ENCODE measurements around the gene SNRNP27. TPM values are rescaled to one million over a fixed set of nuclear protein-coding genes. Genes with fewer than 3 reads are reported as not detected.
A peak's percentile ranks its signal among the peaks of the same experiment; 100 is the strongest.

SNRNP27 gene
- total and polyA plus RNA-seq, 4 donors, result 32.0 to 51.3 (median 36.0) TPM

GRCh38 chr2:69945441-69945840 is 51.7 kb downstream of the SNRNP27 start:
- Histone ChIP-seq H3K9me3 (ENCODE audit: control insufficient read depth in 4 of 4, insufficient read depth in 3 of 4, low read length in 3 of 4) (no peaks in the 10 kb centered on the region), H3K4me3 (no peak overlapping the region), H3K36me3 (ENCODE audit: control insufficient read depth in 4 of 4, insufficient read depth in 4 of 4, low read length in 4 of 4) (peaks cover 0 to 8% (median 2%) of the 10 kb centered on the region in 4 donors), H3K9ac (ENCODE audit: insufficient read depth in 1 of 2, low read length in 2 of 2) (no peak overlapping the region), H3K27me3 (ENCODE audit: control insufficient read depth in 3 of 3, insufficient read depth in 3 of 3, low read length in 2 of 3) (no peaks in the 10 kb centered on the region), H3K27ac (ENCODE audit: low read depth in 1 of 2, low read length in 1 of 2) (peak overlapping the region in 1 of 2 donors; percentile 64), H3K4me1 (ENCODE audit: control insufficient read depth in 5 of 5, insufficient read depth in 5 of 5, low read length in 5 of 5) (no peaks in the 10 kb centered on the region)
- ATAC-seq (ENCODE audit: insufficient read depth, low FRiP score) (peak; percentile 19), DNase-seq (no peak)
- TF ChIP-seq, protein P1, sequence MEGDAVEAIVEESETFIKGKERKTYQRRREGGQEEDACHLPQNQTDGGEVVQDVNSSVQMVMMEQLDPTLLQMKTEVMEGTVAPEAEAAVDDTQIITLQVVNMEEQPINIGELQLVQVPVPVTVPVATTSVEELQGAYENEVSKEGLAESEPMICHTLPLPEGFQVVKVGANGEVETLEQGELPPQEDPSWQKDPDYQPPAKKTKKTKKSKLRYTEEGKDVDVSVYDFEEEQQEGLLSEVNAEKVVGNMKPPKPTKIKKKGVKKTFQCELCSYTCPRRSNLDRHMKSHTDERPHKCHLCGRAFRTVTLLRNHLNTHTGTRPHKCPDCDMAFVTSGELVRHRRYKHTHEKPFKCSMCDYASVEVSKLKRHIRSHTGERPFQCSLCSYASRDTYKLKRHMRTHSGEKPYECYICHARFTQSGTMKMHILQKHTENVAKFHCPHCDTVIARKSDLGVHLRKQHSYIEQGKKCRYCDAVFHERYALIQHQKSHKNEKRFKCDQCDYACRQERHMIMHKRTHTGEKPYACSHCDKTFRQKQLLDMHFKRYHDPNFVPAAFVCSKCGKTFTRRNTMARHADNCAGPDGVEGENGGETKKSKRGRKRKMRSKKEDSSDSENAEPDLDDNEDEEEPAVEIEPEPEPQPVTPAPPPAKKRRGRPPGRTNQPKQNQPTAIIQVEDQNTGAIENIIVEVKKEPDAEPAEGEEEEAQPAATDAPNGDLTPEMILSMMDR (IDR thresholded peaks at IDR 0.05; ENCODE audit: control extremely low read depth, extremely low read depth), result no peak
- WGBS, 2 donors, result 44 to 77% methylated on average over 8 of the region's 8 CpGs

GRCh38 chr2:69945941-69946340 is 52.2 kb downstream of the SNRNP27 start:
- DNase-seq (no peak), ATAC-seq (ENCODE audit: insufficient read depth, low FRiP score) (no peak)
- peaks cover 0 to 6% (median 0%) of the 10 kb centered on the region in 4 donors for H3K36me3 ChIP-seq (ENCODE audit: control insufficient read depth in 4 of 4, insufficient read depth in 4 of 4, low read length in 4 of 4)
- H3K4me3 ChIP-seq, result no peak overlapping the region
- H3K4me1 ChIP-seq (ENCODE audit: control insufficient read depth in 5 of 5, insufficient read depth in 5 of 5, low read length in 5 of 5), result no peaks in the 10 kb centered on the region
- H3K9ac ChIP-seq (ENCODE audit: insufficient read depth in 1 of 2, low read length in 2 of 2), result no peak overlapping the region
- no peaks in the 10 kb centered on the region for H3K27me3 ChIP-seq (ENCODE audit: control insufficient read depth in 3 of 3, insufficient read depth in 3 of 3, low read length in 2 of 3)
- no peaks in the 10 kb centered on the region for H3K9me3 ChIP-seq (ENCODE audit: control insufficient read depth in 4 of 4, insufficient read depth in 3 of 4, low read length in 3 of 4)
- TF ChIP-seq, protein P1 (IDR thresholded peaks at IDR 0.05; ENCODE audit: control extremely low read depth, extremely low read depth), result no peak
- 87 to 90% methylated on average over 8 of the region's 8 CpGs for WGBS, 2 donors
- peak overlapping the region in 1 of 2 donors; percentile 64 for H3K27ac ChIP-seq (ENCODE audit: low read depth in 1 of 2, low read length in 1 of 2)

- ATAC-seq (ENCODE audit: insufficient read depth, low FRiP score) (peak; percentile 54), DNase-seq (no peak)
- WGBS, 2 donors, result 34 to 51% methylated on average over 13 of the region's 13 CpGs
- TF ChIP-seq, protein P1 (IDR thresholded peaks at IDR 0.05; ENCODE audit: control extremely low read depth, extremely low read depth), result no peak
- Histone ChIP-seq H3K4me1 (ENCODE audit: control insufficient read depth in 5 of 5, insufficient read depth in 5 of 5, low read length in 5 of 5) (no peaks in the 10 kb centered on the region), H3K27ac (ENCODE audit: low read depth in 1 of 2, low read length in 1 of 2) (peak overlapping the region in 1 of 2 donors; percentile 64), H3K9me3 (ENCODE audit: control insufficient read depth in 4 of 4, insufficient read depth in 3 of 4, low read length in 3 of 4) (no peaks in the 10 kb centered on the region), H3K9ac (ENCODE audit: insufficient read depth in 1 of 2, low read length in 2 of 2) (no peak overlapping the region), H3K36me3 (ENCODE audit: control insufficient read depth in 4 of 4, insufficient read depth in 4 of 4, low read length in 4 of 4) (peaks cover 0 to 6% (median 0%) of the 10 kb centered on the region in 4 donors), H3K4me3 (no peak overlapping the region), H3K27me3 (ENCODE audit: control insufficient read depth in 3 of 3, insufficient read depth in 3 of 3, low read length in 2 of 3) (no peaks in the 10 kb centered on the region)
Observed at GRCh38 chr2:69946351-69947324, 52.9 kb downstream of the SNRNP27 start.
